GM23338 (cell line): ENCODE results near the gene MIDN.

Experiments used
- EZH2phosphoT487 ChIP-seq: fragments of 200-600 bp; sonication (generic); IDR thresholded peaks from one replicate; pipeline ENCODE4 v1.8.1; 2018; ENCODE audit warnings: antibody characterized with exemption; ENCODE audit not compliant: unreplicated experiment
- TF ChIP-seq, protein P1 (sequence below), 2 experiments: fragments of 200-600 bp in 1 of 2; sonication (generic) in 1 of 2; conservative IDR thresholded peaks; 2 replicates each; pipeline versions ENCODE4 v1.5.1 to v1.6.1; 2016 to 2017; ENCODE audit warnings: antibody characterized with exemption in 2 of 2, low read depth in 2 of 2, mild to moderate bottlenecking in 2 of 2, moderate library complexity in 1 of 2
- TF ChIP-seq, protein P2 (sequence below): IDR thresholded peaks from one replicate; pipeline ENCODE4 v1.6.1; 2018; ENCODE audit warnings: antibody characterized with exemption; ENCODE audit not compliant: unreplicated experiment

DNA sequence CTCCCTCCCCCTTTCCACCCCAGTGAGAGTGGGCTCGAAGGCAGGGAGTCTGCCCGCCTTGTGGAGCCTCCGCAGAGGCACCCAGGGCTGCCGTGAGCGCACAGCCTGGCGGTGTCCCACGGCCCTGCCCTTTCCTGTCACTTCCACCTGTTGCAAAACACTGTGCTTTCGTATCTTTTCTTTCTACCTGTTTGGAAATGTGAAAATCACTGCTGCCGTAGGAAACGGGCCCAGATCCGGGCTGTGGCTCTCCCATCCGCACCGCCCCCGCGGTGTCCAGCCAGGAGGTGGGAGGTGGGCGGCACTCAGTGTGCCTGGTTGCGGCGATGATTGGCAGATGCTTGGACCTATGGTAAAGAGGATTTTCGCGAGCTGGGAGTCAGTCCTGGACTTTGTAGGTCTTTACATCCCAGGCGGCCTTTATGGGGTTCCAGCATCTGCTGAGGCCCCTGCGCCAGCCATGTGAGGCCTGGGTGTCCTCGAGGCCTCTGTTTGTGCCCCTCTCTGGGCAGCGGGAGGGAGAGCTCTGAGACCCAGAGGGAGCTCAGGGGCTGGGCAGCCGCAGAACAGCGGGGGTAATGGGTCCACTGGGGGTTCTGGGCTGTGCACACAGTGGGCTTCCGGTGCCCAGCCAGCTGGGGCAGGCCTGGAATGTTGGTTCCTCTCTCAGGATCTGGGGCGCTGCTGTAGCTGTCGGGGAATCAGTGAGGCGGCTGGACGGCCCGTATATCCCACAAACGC lies 36.7 kb upstream of the MIDN start:
- TF ChIP-seq, protein P1, sequence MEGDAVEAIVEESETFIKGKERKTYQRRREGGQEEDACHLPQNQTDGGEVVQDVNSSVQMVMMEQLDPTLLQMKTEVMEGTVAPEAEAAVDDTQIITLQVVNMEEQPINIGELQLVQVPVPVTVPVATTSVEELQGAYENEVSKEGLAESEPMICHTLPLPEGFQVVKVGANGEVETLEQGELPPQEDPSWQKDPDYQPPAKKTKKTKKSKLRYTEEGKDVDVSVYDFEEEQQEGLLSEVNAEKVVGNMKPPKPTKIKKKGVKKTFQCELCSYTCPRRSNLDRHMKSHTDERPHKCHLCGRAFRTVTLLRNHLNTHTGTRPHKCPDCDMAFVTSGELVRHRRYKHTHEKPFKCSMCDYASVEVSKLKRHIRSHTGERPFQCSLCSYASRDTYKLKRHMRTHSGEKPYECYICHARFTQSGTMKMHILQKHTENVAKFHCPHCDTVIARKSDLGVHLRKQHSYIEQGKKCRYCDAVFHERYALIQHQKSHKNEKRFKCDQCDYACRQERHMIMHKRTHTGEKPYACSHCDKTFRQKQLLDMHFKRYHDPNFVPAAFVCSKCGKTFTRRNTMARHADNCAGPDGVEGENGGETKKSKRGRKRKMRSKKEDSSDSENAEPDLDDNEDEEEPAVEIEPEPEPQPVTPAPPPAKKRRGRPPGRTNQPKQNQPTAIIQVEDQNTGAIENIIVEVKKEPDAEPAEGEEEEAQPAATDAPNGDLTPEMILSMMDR (conservative IDR thresholded peaks at IDR 0.05; ENCODE audit: low read depth in 2 of 2): no peak
- TF ChIP-seq, protein P2, sequence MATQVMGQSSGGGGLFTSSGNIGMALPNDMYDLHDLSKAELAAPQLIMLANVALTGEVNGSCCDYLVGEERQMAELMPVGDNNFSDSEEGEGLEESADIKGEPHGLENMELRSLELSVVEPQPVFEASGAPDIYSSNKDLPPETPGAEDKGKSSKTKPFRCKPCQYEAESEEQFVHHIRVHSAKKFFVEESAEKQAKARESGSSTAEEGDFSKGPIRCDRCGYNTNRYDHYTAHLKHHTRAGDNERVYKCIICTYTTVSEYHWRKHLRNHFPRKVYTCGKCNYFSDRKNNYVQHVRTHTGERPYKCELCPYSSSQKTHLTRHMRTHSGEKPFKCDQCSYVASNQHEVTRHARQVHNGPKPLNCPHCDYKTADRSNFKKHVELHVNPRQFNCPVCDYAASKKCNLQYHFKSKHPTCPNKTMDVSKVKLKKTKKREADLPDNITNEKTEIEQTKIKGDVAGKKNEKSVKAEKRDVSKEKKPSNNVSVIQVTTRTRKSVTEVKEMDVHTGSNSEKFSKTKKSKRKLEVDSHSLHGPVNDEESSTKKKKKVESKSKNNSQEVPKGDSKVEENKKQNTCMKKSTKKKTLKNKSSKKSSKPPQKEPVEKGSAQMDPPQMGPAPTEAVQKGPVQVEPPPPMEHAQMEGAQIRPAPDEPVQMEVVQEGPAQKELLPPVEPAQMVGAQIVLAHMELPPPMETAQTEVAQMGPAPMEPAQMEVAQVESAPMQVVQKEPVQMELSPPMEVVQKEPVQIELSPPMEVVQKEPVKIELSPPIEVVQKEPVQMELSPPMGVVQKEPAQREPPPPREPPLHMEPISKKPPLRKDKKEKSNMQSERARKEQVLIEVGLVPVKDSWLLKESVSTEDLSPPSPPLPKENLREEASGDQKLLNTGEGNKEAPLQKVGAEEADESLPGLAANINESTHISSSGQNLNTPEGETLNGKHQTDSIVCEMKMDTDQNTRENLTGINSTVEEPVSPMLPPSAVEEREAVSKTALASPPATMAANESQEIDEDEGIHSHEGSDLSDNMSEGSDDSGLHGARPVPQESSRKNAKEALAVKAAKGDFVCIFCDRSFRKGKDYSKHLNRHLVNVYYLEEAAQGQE: no peak
- no peak for TF ChIP-seq EZH2phosphoT487
